Kidney (tissue), 14 donors: ENCODE measurements around the gene ZCCHC7. TPM values are rescaled to one million over a fixed set of nuclear protein-coding genes. Genes with fewer than 3 reads are reported as not detected.

Source experiments
- DNase-seq, 5 donors: peaks; one replicate each; pipeline ENCODE4 v3.0.0-alpha.2; 2013 to 2020
- FAIRE-seq: peaks from 2 replicates; lab custom pipeline; 2012; peaks lifted over from hg19 to GRCh38; lab: Jason Lieb, UNC
- H3K27ac ChIP-seq, 2 donors: one replicate each; pipeline ENCODE4 v1.7.0; 2013; ENCODE audit warnings: low read depth in 2 of 2, low read length in 2 of 2, inconsistent platforms in 1 of 2
- H3K27me3 ChIP-seq: one replicate; pipeline ENCODE4 v1.7.1; 2013; ENCODE audit warnings: low read length, inconsistent platforms; ENCODE audit not compliant: control insufficient read depth, insufficient read depth
- H3K36me3 ChIP-seq, 3 donors: one replicate each; pipeline versions ENCODE4 v1.7.0 to v1.7.1; 2013; ENCODE audit warnings: low read length in 3 of 3, control low read depth in 1 of 3, inconsistent platforms in 1 of 3; ENCODE audit not compliant: insufficient read depth in 3 of 3, control insufficient read depth in 2 of 3
- H3K4me1 ChIP-seq, 3 donors: one replicate each; pipeline versions ENCODE4 v1.7.0 to v1.7.1; 2013; ENCODE audit warnings: low read length in 3 of 3, inconsistent platforms in 1 of 3, low read depth in 1 of 3; ENCODE audit not compliant: control insufficient read depth in 2 of 3, insufficient read depth in 2 of 3
- H3K4me3 ChIP-seq, 3 donors: one replicate each; pipeline versions ENCODE4 v1.7.0 to v1.8.1; 2013; ENCODE audit warnings: low read length in 3 of 3, control low read depth in 1 of 3, inconsistent platforms in 1 of 3
- H3K9ac ChIP-seq, 3 donors: one replicate each; pipeline versions ENCODE4 v1.7.0 to v1.7.1; 2013; ENCODE audit warnings: low read length in 3 of 3, control low read depth in 1 of 3, inconsistent platforms in 1 of 3
- H3K9me3 ChIP-seq, 3 donors: one replicate each; pipeline versions ENCODE4 v1.7.0 to v1.7.1; 2013; ENCODE audit warnings: low read length in 3 of 3, control low read depth in 1 of 3, inconsistent platforms in 1 of 3; ENCODE audit not compliant: control insufficient read depth in 2 of 3, insufficient read depth in 1 of 3
- intact Hi-C: fragments of 100-400 bp; cut with DNase I; formaldehyde crosslinking; loops from one replicate; pipeline ENCODE4 v1.11.1; 2022
- polyA plus RNA-seq: library from polyadenylated mRNA; stranded (reverse); fragments of 350-450 nt; fragmentation: Illumina TruSeq; extraction: RNeasy Lipid Tissue Mini Kit (QIAGEN cat#74804); gene quantifications from one replicate; pipeline ENCODE4 v1.2.3, GENCODE V29; 2014; ENCODE audit warnings: low read depth, low replicate concordance; ENCODE audit not compliant: insufficient read depth
- total RNA-seq: library from RNA; stranded (reverse); fragmentation: NEBNext Ultra II Directional; extraction: Animal tissue kit (Norgen Biotek cat#: 25700); gene quantifications from one replicate; pipeline ENCODE4 v1.2.1, GENCODE V29; 2021
- TF ChIP-seq, protein P1 (sequence below): IDR thresholded peaks from 3 replicates; pipeline ENCODE4 v1.5.1; 2012; ENCODE audit warnings: mild to moderate bottlenecking, moderate library complexity, borderline replicate concordance; ENCODE audit not compliant: insufficient read depth; ENCODE audit errors: extremely low read depth
- donor health status: control.
- donor health status: control.
- donor health status: control.
- donor health status: control.
- donor health status: control.
- donor health status: DM: yes; HTN: yes; CAD: no.
- donor health status: Normal renal cell carcinoma (clear cell type).

The ZCCHC7 gene
- total and polyA plus RNA-seq, 2 donors from 2014 or later, result 7.2 to 22.3 TPM

DNA sequence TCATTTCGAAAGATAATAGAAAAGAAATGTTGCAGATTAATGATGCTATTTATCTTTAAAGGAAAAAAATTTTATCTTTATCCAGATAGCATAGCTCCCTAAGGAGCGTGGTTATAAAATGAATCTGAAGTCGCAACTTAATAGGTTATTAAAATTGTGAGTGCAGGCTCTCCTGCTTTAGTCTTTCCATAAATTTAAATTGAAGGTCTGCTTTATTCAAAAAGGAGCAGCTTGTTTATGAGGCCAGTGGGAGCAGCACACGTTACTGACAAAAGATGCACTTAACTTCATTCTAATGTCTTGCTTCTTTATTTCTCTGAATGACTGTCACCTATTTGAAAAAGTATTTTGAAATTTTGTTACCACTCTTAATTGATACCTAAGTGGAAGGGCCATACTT, 95.0 kb downstream of the ZCCHC7 start:
- no peak overlapping the region for H3K4me3 ChIP-seq
- no peak for FAIRE-seq
- no peaks in the 10 kb centered on the region for H3K4me1 ChIP-seq
- H3K27ac ChIP-seq, result no peak overlapping the region
- no peak overlapping the region for H3K9ac ChIP-seq
- no peaks in the 10 kb centered on the region for H3K9me3 ChIP-seq
- intact Hi-C loops, result no loop called here
- no peaks in the 10 kb centered on the region for H3K36me3 ChIP-seq
- no peak for DNase-seq
- TF ChIP-seq, protein P1, sequence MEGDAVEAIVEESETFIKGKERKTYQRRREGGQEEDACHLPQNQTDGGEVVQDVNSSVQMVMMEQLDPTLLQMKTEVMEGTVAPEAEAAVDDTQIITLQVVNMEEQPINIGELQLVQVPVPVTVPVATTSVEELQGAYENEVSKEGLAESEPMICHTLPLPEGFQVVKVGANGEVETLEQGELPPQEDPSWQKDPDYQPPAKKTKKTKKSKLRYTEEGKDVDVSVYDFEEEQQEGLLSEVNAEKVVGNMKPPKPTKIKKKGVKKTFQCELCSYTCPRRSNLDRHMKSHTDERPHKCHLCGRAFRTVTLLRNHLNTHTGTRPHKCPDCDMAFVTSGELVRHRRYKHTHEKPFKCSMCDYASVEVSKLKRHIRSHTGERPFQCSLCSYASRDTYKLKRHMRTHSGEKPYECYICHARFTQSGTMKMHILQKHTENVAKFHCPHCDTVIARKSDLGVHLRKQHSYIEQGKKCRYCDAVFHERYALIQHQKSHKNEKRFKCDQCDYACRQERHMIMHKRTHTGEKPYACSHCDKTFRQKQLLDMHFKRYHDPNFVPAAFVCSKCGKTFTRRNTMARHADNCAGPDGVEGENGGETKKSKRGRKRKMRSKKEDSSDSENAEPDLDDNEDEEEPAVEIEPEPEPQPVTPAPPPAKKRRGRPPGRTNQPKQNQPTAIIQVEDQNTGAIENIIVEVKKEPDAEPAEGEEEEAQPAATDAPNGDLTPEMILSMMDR, result no peak
- H3K27me3 ChIP-seq, result no peaks in the 10 kb centered on the region

DNA sequence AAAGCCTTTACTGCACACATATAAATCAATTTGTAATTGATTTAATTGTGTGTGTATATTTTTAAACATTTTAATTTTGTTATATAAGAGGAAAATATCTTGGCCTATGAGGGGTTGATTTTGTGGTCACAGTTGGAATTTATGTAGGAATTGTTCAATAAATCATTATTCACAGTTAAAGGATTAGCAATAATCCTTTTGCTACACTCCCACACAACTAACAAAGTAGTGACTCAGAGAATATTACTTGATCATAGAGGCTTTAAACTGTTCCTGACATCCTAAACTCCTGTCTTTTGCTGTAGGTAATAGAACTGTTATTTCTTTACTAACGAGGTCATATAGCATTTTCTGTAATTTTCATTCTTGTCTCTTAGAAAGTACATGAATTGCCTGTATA, 95.5 kb downstream of the ZCCHC7 start:
- TF ChIP-seq, protein P1, result no peak
- no peak overlapping the region for H3K9ac ChIP-seq
- DNase-seq (no peak), FAIRE-seq (no peak)
- intact Hi-C loops, result no loop called here
- no peak overlapping the region for H3K27ac ChIP-seq
- H3K36me3 ChIP-seq, result no peaks in the 10 kb centered on the region
- no peak overlapping the region for H3K4me3 ChIP-seq
- H3K27me3 ChIP-seq, result no peaks in the 10 kb centered on the region
- no peaks in the 10 kb centered on the region for H3K9me3 ChIP-seq
- no peaks in the 10 kb centered on the region for H3K4me1 ChIP-seq

DNA sequence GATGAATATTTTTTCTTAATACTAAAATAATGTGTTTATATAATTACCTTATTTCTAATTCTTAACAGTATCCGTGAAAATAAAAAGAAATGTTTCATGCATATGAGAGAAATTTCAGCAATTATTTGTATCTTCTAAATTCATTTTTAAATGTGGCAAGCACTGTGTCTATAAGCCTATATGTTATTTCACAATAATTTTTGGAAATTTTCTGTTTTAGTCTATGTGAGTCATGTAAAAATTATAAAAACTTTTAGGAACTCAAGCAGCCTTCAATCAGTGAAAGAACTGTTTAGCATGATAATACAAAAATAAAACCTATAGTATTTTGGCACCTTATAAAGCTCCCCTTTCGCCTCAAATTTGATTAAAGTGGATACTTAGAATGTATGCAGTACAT, 96.8 kb downstream of the ZCCHC7 start:
- no peak for FAIRE-seq
- intact Hi-C loops, result no loop called here
- TF ChIP-seq, protein P1, result no peak

DNA sequence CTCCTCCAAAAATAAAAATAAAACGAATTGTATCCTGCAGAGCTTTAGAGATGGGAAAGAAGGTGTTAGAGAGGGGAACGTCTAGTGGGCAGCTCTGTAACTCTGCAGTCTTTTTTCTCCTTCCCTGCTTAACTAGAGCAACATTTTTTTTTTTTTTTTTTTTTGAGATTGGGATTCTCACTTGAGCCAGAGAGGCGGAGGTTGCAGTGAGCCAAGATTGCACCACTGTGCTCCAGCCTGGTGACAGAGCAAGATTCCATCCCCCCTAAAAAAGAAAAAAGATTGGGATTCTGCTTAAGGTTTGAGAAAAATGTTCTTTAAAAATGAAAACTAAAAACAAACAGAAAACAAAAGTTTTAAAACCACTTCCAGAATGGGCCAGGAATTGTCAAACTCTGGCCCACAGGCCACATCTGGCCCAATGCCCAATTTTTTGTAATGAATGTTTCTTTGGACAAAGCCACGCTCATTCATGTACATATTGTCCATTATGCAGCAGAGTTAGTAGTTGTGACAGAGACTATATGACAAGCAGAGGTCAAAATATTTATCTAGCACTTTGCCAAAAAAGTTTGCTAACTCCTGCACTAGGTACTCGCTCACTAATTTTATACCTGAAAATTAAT, 98.5 kb downstream of the ZCCHC7 start:
- no peaks in the 10 kb centered on the region for H3K9me3 ChIP-seq
- no peaks in the 10 kb centered on the region for H3K27me3 ChIP-seq
- H3K36me3 ChIP-seq, result no peaks in the 10 kb centered on the region
- no peak overlapping the region for H3K4me3 ChIP-seq
- H3K27ac ChIP-seq, result no peak overlapping the region
- DNase-seq (no peak), FAIRE-seq (no peak)
- no peak overlapping the region for H3K9ac ChIP-seq
- intact Hi-C loops, result no loop called here
- H3K4me1 ChIP-seq, result no peaks in the 10 kb centered on the region
- TF ChIP-seq, protein P1, result no peak

More for the DNA sequence above, 96.8 kb downstream of the ZCCHC7 start:
- Histone ChIP-seq H3K36me3 (no peaks in the 10 kb centered on the region), H3K4me3 (no peak overlapping the region), H3K9me3 (no peaks in the 10 kb centered on the region), H3K27me3 (no peaks in the 10 kb centered on the region), H3K9ac (no peak overlapping the region), H3K27ac (no peak overlapping the region), H3K4me1 (no peaks in the 10 kb centered on the region)
- no peak for DNase-seq
